Measurements from ENCODE around the gene CAMK4.

GRCh38 chr5:111384220-111384619 is 160.0 kb downstream of the CAMK4 start:
- TF ChIP-seq POLR2AphosphoS5 (IDR thresholded peaks at IDR 0.05; ENCODE audit: low read depth, low read length), result no peak
- TF ChIP-seq POLR2A (IDR thresholded peaks at IDR 0.05; ENCODE audit: low read depth, low read length), result no peak
- TF ChIP-seq TAF1 (IDR thresholded peaks at IDR 0.05; ENCODE audit: borderline replicate concordance, low read depth, low read length), result no peak
